Gastroesophageal sphincter (tissue), 4 donors: ENCODE results near the gene TTF2. TPM values are rescaled to one million over a fixed set of nuclear protein-coding genes. Genes with fewer than 3 reads are reported as not detected.

Experiments
- ATAC-seq: fragments of 150-250 bp; one replicate; pipeline ENCODE4 v1.9.1; 2016; ENCODE audit warnings: mild to moderate bottlenecking, moderate library complexity
- H3K27ac ChIP-seq, 4 donors: fragments of 200-600 bp; sonication (generic) in 3 of 4; 1 replicate in 3 of 4; 2 replicates in 1 of 4; pipeline ENCODE4 v1.5.1; 2016 to 2019
- H3K27me3 ChIP-seq: fragments of 200-600 bp; sonication (generic); one replicate; pipeline ENCODE4 v1.5.1; 2019
- H3K36me3 ChIP-seq, 2 donors: fragments of 200-600 bp; sonication (generic); one replicate each; pipeline ENCODE4 v1.5.1; 2019; ENCODE audit warnings: control low read depth in 1 of 2
- H3K4me1 ChIP-seq, 3 donors: fragments of 200-600 bp; sonication (generic); 1 replicate in 2 of 3; 2 replicates in 1 of 3; pipeline ENCODE4 v1.5.1; 2016 to 2019; ENCODE audit warnings: control low read depth in 2 of 3
- H3K4me3 ChIP-seq, 2 donors: fragments of 200-600 bp; sonication (generic); one replicate each; pipeline ENCODE4 v1.5.1; 2019; ENCODE audit warnings: mild to moderate bottlenecking in 1 of 2, moderate library complexity in 1 of 2
- H3K9me3 ChIP-seq, 3 donors: fragments of 200-600 bp; sonication (generic); one replicate each; pipeline ENCODE4 v1.5.1; 2017 to 2019; ENCODE audit warnings: control low read depth in 2 of 3
- CTCF ChIP-seq, 4 experiments: fragments of 200-600 bp in 2 of 4; fragments of 450-650 bp in 2 of 4; sonication (generic) in 1 of 4; IDR thresholded peaks; one replicate each; pipeline ENCODE4 v1.5.1; 2017 to 2019; ENCODE audit warnings: antibody characterized with exemption in 4 of 4, mild to moderate bottlenecking in 2 of 4, moderate library complexity in 2 of 4
- EP300 ChIP-seq: sonication (generic); formaldehyde crosslinking; IDR thresholded peaks from one replicate; pipeline ENCODE4 v1.6.1; 2017; ENCODE audit warnings: antibody characterized with exemption, mild to moderate bottlenecking
- POLR2A ChIP-seq, 2 donors: fragments of 450-650 bp; IDR thresholded peaks; one replicate each; pipeline ENCODE4 v1.6.1; 2017; ENCODE audit warnings: antibody characterized with exemption in 2 of 2, mild to moderate bottlenecking in 2 of 2, moderate library complexity in 1 of 2
- POLR2AphosphoS5 ChIP-seq: sonication (generic); formaldehyde crosslinking; IDR thresholded peaks from one replicate; pipeline ENCODE4 v1.6.1; 2017; ENCODE audit warnings: antibody characterized with exemption
- WGBS, 2 donors: methylation state at CpG; one replicate each; pipeline ENCODE4 v1.1.5; 2018; ENCODE audit warnings: low coverage in 1 of 2; 5-methylcytosine and 5-hydroxymethylcytosine counted together
- total RNA-seq, 4 donors: library from RNA; depleted of rRNA; stranded (reverse); fragments of >200 nt; gene quantifications; one replicate each; pipeline ENCODE4 v1.1.0, GENCODE V29; 2016

TTF2 gene
- total RNA-seq, 4 donors from 2014 or later, result 5.6 to 21.1 (median 13.5) TPM

- whole genome bisulfite sequencing, 2 donors, result 59 to 100% methylated on average over 2 of the region's 2 CpGs
- no peak overlapping the region for H3K27ac ChIP-seq
- no peak for ATAC-seq
These were observed 85.9 kb downstream of the TTF2 start for GRCh38 chr1:117146072-117146471.

GRCh38 chr1:117146575-117147340 lies 86.6 kb downstream of the TTF2 start:
- H3K27me3 ChIP-seq, result peaks cover 8% of the 10 kb centered on the region
- H3K4me1 ChIP-seq, result no peaks in the 10 kb centered on the region
- no peaks in the 10 kb centered on the region for H3K36me3 ChIP-seq
- no peaks in the 10 kb centered on the region for H3K9me3 ChIP-seq
- TF ChIP-seq POLR2A (IDR thresholded peaks at IDR 0.05), result no peak
- no peak for TF ChIP-seq POLR2AphosphoS5
- TF ChIP-seq CTCF (IDR thresholded peaks at IDR 0.05), result no peak
- TF ChIP-seq EP300, result no peak
- ATAC-seq, result no peak
- WGBS, 2 donors, result 51 to 65% methylated on average over 4 to 8 of the region's 8 CpGs
- H3K4me3 ChIP-seq, result no peak overlapping the region
- H3K27ac ChIP-seq, result no peak overlapping the region

More at GRCh38 chr1:117146072-117146471, 85.9 kb downstream of the TTF2 start:
- TF ChIP-seq POLR2AphosphoS5 (no peak), EP300 (no peak), CTCF (IDR thresholded peaks at IDR 0.05) (no peak), POLR2A (IDR thresholded peaks at IDR 0.05) (no peak)
- H3K4me1 ChIP-seq, result no peaks in the 10 kb centered on the region
- no peaks in the 10 kb centered on the region for H3K9me3 ChIP-seq
- H3K27me3 ChIP-seq, result peaks cover 8% of the 10 kb centered on the region
- no peaks in the 10 kb centered on the region for H3K36me3 ChIP-seq
- no peak overlapping the region for H3K4me3 ChIP-seq

GRCh38 chr1:117147341-117147831 lies 87.3 kb downstream of the TTF2 start:
- H3K4me1 ChIP-seq, result no peaks in the 10 kb centered on the region
- ATAC-seq, result no peak
- H3K27ac ChIP-seq, result no peak overlapping the region
- 59 to 80% methylated on average over 3 to 4 of the region's 4 CpGs for WGBS, 2 donors
- peaks cover 8% of the 10 kb centered on the region for H3K27me3 ChIP-seq
- H3K4me3 ChIP-seq, result no peak overlapping the region
- no peaks in the 10 kb centered on the region for H3K9me3 ChIP-seq
- TF ChIP-seq EP300, result no peak
- no peak for TF ChIP-seq POLR2AphosphoS5
- no peak for TF ChIP-seq POLR2A (IDR thresholded peaks at IDR 0.05)
- no peak for TF ChIP-seq CTCF (IDR thresholded peaks at IDR 0.05)
- no peaks in the 10 kb centered on the region for H3K36me3 ChIP-seq

- no peak for TF ChIP-seq POLR2AphosphoS5
- TF ChIP-seq POLR2A (IDR thresholded peaks at IDR 0.05), result no peak
- TF ChIP-seq CTCF (IDR thresholded peaks at IDR 0.05), result no peak
- no peak for TF ChIP-seq EP300
- no peaks in the 10 kb centered on the region for H3K36me3 ChIP-seq
- WGBS, 2 donors, result 56 to 79% methylated on average over 4 to 5 of the region's 5 CpGs
These were observed 87.9 kb downstream of the TTF2 start for GRCh38 chr1:117147856-117148588.

More at GRCh38 chr1:117147856-117148588, 87.9 kb downstream of the TTF2 start:
- H3K4me3 ChIP-seq, result no peak overlapping the region
- ATAC-seq, result no peak
- no peaks in the 10 kb centered on the region for H3K9me3 ChIP-seq
- H3K4me1 ChIP-seq, result no peaks in the 10 kb centered on the region
- no peak overlapping the region for H3K27ac ChIP-seq
- H3K27me3 ChIP-seq, result peaks cover 8% of the 10 kb centered on the region
